Activated naive CD4-positive, alpha-beta T cell treated with anti-CD3 and anti-CD28 coated beads, Interleukin-2, amount 50 U/mL, for 16 hours (primary cell): ENCODE measurements around the gene RETREG1.
"Not testable (repeated sequence)": the region's sequence is repeated elsewhere in the genome, so short reads cannot be mapped to it uniquely, and the experiment has no call there.

Source experiments
- DNase-seq: peaks from one replicate; pipeline ENCODE4 v3.0.0-alpha.2; 2020

Gene RETREG1

DNA sequence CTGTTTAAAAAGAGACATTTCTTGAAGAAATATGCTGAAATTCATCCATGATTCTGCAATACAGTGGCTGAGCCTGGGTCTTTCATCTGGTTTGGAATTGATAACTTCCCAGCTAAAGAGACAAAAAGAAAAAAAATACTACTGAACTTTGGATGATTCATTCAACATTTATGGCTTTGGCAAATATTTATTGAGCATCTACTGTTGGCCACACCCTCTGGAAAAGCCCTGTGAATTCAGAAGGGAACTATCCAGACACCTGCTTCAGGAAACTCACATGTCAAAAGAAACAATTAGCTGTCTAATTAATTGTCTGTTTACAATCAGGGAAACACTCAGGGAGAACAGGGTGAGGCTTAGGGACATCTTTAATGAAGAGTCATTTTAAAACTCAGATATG lies 133.4 kb downstream of the RETREG1 start:
- DNase-seq: no peak

DNA sequence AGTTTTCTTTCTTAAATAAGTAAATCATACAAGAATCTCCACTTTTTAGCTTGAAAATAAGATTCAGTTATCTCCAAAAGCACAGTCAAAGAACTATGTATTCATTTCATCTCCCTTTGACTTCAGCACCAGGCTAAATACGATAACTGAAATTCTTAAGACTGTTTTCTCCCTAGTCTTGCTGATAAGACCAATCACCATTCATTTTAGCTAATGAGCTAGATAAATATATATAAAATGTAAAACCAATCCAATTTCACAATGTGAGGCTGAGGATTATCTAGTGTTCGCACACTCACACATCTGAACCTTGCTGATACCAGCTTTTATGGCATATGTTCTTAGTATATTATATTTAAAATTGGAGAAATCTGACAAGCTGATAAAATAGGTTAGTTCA lies 133.9 kb downstream of the RETREG1 start:
- no peak for DNase-seq

DNA sequence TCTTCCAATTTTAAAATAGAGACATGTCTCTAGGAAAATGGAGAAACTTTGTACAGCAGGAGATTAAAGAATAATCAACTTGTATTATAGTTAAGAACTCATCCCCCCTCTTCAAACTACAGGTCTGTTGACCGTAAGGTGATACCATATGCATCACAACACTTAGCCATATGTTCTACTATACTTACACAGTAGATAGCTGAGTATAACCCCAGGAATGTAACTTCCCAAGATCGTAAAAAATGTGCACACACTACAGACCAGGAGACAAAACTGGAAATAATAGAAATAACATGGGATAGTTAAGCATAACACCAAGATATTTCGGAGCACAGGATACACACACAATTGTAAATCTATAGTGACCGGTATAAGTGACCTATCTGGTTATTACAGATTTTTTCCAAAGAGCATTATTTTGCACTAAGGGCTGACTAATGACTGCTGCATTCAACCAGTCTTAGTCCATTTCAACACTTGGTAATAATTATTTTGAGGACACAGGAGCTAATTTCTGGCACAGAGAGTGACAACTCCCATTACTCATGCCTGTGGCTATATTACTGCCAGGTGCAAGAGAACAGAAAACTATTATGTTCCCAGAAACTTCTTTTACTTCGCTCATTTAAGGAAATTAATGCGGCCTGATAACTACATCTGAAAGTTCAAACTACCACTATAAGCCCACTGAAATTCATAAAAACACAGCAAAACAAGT lies 135.8 kb downstream of the RETREG1 start:
- DNase-seq: no peak

DNA sequence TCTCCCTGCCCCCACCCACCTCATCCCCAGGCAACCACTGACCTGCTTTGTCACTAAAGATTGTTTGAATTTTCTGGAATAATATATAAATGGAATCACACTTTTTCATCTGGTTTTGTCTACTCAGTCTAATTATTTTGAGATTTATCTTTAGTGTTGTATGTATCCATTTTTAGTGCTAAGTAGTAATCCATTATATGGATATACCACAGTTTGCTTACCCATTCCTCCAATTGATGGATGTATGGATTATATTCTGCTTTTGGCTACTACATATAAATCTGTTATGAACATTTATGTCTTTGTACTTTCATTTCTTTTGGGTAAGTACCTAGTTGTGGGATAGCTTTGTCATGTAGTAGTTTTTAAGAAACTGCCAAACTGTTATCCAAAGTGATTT lies 136.7 kb downstream of the RETREG1 start:
- no peak for DNase-seq

DNA sequence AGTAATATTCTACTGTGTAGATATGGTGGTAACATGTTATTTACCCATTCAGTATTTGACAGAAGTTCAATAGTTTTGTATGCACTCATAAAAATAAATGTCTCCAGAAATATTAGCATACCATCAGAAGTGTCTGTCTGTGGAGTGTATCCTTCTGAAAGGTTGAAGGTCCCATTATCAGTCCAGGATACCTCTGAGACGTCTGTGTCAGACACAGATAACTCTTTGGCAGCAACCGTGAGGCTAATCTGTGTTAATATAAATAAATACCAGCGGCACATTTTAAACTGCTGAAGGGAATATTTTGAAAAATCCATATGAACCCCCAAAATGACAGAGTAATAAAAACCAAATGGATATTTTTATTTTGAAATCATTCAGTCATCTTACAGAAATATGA lies 139.3 kb downstream of the RETREG1 start:
- DNase-seq: no peak

DNA sequence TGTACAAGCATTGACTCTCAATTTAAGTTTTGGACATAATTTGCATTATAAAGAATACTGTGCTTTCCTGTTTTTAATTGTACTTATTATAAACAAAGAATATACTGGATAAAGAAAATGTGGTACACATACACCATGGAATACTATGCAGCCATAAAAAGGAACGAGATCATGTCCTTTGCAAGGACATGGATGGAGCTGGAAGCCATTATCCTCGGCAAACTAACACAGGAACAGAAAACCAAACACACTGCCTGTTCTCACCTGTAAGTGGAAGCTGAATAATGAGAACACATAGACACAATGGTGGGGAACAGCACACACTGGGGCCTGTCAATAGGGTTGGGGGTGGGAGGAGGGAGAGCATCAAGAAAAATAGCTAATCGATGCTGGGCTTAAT lies 140.4 kb downstream of the RETREG1 start:
- DNase-seq: not testable (repeated sequence)

DNA sequence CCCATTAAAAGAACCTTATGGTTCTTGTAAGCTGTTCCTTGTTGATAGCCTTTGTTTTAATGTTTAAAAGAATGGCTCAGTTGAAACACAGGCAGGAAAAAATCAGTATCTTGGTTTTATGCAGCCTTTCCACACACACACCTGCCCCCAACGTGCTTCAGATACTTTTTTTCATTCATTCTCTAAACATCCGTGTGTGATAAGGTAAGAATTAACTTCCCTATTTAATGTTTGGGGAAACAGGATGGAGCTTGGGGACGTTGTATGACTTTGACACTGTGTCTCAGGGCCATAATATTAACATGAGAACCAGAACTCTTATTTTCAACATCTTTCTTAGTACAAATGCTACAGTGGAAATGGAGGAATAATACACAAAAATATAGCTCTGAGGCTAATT lies 145.4 kb downstream of the RETREG1 start:
- no peak for DNase-seq

DNA sequence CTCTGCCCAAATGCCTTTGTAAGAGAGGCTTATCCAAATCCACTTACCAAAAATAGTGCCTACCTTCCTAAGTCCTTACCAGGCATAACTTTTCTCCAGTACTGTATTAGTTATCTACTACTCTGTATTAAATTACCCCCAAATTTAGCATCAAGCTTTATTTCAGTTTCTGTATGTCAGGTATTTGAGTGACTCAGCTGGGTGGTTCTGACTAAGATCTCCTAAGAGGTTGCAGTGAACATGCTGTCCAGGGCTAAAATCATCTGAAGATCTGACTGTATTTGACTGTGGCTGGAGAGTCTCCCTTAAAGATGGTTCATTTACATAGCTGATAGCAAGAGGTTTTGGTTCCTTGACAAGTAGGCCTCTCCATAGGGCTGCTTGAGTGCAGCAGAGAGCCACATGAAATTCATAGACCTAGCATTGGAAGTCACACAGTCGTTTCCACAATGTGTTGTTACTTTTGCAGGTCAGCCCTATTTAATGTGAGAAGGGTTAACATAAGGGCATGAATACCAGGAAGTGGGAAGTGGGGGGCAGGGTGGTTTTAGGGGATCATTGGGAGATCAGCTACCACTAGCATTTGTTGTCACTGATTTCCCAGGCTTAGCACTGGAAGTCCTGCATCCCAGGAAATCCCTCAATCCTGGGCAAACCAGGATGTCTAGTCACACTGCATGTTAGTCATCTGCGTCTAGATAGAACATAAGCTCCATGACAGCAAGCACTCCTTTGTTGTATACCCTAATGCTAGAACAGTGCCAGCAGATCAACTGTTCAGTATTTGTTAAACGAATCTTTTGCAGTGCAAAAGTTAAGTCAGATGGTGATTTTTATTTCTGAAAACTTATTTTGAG lies 149.2 kb downstream of the RETREG1 start:
- DNase-seq: no peak

DNA sequence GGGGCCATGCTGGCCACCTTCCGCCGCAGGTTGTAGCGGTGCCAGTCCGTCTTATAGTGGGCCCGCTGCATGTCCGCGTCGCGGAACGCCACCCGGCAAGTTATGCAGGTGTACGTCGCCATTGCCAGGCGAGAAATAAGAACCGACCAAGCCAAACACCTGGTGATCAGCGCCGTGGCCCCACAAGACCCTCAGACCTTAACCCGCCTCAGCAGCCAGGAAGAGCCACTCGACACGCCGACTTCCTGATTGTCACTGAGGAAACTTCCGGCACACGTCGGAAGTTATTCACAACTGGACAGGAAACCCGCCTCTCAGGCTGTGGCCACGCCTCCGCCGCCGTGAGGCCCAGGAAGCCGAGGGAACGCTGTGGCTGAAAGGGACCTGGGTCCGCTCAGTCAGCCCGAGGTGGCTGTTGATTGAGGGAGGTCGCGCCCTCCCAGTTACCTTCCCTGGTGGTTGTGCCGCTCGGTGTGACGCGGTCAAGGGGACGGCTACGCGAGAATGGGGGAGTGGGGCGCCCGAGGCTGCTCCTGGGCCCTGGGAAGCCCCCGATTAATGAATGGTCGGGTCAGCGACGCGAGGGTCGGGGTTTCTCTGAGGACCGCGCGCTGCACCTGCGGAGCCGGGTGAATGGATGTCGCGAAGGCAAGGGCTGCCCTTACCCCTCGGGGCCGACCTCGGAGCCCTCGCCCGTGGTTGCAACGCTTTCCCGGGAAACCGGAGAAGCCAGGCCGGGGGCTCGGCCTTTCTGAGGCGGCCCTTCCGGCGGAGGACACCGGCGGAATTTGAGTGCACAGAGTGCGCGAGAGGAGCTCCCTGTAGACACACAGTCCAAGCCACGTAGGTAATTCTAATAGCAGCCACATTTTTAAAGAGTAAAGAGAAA lies 151.0 kb downstream of the RETREG1 start, which contains the start of gene ZNF622:
TSS of gene ZNF622 (minus strand) at position 257 of the 889 bp plus-strand sequence. CDS start at position 122, 135 bp downstream.
- DNase-seq: peak; percentile 89

DNA sequence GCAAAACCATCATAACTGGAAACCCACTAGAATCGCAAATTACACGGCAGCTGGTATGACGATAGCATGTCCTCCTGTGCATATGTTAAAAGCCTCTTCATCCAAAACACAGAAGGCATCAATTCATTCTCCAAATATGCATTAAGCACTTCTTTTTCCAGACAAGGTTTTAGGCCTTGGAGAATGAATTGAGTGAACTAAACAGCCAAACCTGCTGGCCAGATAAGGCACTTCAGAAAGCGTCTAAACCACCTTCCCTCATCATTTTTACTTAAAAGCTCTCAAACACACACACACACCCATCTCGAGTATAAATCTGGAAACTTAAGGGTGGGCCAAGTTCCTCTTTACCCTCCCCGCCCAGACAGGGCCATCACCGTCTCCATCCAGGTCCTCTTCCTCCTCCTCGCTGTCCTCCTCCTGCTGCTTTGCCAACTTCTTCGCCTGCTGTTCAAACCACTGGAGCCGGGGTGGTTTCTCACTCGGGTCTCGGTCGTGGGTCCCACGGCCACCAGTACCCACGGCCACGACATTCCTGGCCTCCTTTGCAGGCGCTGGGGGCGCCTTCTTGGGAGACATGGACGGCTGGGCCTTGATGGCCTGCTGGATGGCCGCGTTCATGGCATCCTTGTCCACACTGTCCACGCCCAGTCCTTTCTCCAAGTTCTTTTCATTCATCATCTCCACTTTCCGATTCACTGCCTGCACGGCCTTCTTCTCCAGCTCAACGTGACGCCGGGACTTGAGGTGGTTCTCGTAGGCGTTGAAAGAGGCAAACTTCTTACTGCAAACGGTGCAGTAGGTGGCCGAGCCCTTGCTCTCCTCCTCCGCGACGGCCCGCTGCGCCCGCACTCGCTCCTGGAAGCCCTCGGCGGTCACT lies 151.9 kb downstream of the RETREG1 start:
- no peak for DNase-seq

DNA sequence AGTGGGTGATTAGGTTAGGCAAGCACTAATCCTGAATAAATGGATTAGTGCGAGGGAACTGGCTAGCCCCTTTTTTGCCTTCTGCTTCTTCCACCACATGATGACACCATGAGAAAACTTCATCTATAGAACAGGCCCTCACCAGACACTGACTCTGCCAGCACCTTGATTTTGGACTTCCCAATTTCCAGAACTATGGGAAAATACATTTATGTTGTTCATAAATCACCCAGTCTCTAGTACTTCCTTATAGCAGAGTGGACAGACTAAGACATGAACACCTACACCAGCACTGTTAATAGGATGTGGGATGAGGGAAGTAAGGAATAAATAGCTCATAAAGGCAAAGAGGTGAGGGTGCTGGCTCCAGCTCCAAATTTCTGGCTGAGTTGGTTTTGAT lies 152.6 kb downstream of the RETREG1 start:
- DNase-seq: no peak

DNA sequence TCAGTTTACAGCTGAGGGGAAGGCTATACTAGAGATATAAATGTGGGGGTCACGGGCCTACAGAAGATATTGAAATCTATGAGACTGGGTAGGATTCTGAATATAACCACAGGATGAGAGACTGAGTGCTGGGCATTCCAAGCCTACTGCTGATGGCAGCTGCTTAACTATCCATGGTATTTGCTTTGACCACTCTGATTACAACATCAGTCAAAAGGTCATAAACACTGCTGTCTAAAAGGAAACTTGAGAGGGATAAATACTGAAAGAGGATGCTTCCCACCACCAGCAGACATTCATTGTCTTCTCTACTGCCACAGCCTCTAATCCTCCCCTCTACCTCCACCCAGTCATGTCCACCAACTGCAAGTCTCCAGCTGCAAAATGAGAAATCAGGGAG lies 155.0 kb downstream of the RETREG1 start:
- no peak for DNase-seq

DNA sequence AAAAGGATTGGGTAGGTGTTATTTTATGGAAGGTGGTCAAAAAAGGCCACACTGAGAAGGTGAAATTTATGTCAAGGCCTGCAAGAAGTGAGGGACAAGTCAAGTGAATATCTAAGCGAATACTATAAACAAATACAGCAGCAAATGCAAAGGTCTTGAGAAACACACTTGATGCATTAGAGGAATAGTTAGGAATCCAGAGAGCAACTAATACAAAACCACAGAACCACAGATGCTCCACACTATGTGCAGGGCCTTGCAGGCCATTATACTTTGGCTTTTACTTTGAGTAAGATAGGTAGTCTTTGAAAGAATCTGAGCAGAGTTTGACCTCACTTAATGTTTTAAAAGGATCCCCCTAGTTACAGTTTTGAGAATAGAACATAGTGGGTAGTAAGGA lies 155.8 kb downstream of the RETREG1 start:
- no peak for DNase-seq

DNA sequence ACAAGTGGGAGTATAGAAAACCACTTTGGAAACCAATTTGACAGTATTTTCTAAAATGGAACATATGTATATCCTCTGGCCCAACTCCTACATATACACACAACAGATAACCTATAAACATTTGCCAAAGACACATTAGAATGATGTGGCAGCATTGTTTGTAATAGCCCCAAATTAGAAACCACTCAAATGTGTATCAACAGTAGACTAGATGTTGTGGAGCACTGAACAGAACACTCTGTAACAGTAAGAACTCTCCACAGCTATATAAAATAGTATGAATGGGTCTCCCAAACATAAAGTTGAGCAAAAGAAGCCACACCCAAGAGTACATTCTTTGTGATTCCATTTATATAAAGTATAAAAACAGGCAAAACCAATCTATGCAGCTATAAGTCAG lies 157.3 kb downstream of the RETREG1 start:
- DNase-seq: no peak

DNA sequence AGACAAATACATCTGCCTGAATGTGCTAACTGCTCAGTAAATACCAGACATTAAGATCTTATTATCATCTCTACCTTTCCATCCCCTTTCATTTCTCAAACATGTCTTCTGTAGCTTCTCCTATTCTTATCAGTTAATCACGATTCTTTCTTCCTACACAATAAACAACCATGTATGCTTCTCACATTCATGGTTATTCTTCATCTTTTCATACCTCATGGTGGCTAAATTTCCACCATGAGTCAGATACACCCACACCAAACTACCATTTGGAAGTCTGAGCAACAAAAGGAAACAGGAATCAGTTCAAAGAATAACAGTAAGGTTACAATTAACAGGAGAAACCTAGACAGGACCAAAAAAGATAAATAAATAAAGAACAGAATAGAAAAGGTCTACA lies 158.9 kb downstream of the RETREG1 start:
- no peak for DNase-seq

DNA sequence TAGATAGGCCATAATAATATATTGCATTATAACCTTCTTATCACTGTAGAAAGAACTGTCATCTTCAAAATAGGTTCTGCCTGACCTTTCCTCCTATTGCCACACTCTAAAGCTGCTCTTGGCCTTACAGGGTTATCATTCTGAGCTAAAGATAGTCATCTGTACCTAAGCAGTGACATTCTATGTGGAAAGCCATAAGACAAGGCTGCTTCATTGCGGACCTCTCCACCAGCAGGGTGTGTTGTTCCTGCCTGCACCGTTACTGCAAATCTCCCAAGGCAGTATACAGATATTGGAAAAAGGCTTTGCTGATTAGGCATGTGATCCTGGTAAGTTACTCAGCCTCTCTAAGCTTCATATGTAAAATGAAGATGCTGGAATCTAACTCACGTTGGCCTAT lies 159.3 kb downstream of the RETREG1 start:
- DNase-seq: no peak

DNA sequence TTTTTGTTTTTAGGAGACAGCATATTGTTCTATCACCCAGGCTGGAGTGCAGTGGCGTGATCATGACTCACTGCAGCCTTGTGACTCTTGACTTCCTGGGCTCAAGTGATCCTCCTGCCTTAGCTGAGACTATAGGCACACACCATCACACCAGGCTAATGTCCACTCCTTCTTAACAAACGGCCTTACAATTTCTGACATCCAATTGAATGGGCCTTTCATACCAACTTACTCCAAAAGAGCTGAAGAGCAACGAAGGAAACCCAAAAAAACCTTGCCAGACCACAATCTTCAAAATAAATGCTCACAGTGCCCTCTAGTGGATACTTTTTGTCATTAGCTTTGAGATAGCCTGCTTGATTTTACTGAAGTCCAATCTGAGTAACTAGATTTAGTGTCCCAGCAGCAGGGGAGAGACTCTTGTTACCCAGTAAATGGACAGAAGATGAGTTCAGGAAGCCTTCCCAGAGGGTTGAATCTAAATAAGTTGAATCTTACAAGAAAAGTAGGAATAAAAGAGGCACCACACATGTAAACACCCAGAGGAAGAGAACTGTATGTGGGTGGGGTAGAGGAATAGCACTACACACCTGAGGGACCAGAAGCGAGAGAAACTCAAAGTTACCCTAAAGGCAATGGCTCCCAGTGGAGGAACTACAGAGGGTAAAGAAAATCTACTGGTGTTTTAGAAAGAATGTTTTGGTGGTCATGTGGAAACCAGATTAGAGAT lies 160.5 kb downstream of the RETREG1 start:
- peak; percentile 21 for DNase-seq

DNA sequence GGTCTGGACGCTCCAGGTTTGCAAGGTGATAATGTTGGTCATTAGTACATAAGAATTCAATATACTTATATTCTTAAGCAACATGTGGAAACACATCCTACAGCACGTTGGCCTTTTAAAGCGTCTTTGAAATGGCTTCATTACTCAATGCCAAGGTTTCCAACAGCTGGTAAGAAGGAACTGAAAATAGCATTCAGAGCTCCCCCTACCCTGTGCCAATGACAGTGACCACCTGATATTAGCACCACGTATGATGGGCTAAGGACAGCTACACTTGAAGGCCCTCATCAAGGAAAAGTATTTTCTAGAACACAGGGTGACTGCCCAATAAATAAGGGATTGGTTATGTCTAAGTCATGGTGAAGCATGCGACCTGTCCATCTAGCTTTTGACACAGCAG lies 161.1 kb downstream of the RETREG1 start:
- no peak for DNase-seq

DNA sequence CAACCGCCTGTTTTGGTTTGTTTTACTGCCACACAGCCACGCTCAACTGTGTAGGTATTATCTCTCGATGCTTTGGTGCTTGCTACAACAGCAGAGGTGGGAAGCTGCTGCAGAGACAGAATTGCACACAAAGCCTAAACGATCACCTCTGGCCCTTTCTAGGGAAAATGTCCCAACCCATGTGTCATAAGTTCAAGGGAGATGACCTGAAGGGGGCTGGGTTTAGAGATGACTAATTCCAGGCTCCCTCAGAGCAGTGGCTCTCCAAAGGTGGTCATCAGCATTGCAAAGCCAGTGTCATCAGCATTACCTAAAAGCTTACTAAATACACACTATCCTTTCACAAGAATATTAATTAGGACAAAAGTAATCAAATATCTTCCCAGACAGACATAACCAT lies 162.1 kb downstream of the RETREG1 start:
- DNase-seq: no peak

DNA sequence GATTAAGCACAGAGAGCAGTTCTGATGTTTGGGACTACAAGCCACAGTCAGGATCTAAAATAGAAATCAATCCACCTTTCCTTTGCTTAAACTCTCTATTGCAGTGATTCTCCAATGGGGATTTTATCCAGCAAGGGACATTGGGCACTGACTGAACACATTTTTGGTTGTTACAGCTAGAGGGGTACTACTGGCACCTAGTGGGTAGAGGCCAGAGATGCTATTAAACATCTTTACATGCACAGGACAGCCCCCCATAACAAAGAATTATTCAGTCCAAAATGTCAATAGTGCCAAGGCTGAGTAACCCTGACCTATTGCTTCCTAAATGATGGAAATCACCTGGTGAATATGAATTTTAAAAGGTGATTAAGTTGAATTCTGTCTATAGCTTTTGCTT lies 163.2 kb downstream of the RETREG1 start:
- no peak for DNase-seq

DNA sequence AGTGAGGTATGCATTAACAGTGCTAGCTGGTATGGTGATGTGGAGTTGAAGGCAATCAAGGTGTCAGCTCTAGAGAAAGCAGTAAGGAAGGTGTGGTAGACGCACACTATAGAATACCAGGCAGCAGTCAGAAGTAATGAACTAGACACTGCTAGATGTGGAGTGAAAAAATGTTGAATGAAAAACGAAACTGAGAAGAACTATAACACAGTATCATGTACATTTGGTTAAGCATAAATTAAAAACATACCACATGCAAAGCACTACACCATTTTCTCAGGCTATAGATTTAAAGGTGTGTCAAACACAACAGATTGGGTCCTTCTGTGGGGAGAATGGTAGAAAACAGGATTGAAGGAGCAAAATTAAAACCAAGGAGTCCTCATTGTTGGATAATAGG lies 166.6 kb downstream of the RETREG1 start:
- DNase-seq: no peak

DNA sequence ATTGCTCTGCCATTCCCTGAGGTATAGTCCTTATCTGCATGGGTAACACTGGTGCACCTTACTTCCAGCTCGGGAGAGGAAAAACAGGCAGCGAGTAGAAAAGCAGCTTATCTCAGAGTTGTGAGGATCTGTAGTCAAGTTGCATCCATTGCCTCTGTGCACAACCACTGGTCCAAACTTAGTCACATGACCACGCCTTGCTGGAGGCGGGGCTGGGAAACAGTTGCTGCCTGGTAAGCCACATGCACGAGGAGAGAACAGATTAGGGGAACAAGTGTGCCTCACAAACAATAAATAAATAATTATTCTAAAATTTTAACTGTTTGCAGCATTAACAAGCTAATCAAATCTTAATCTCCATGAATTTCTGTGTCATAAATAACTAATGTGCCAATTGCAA lies 169.8 kb downstream of the RETREG1 start:
- DNase-seq: no peak
